PC-3 (cell line): ENCODE data around the gene CTBP2.

ENCODE experiments used
- CTCF ChIP-seq: fragments of 300-600 bp; sonication (generic); conservative IDR thresholded peaks from 2 replicates; pipeline ENCODE4 v1.5.1; 2017; ENCODE audit warnings: antibody characterized with exemption, low read depth, mild to moderate bottlenecking, low read length
- EZH2 ChIP-seq: fragments of 300-600 bp; sonication (generic); IDR thresholded peaks from one replicate; pipeline ENCODE4 v1.6.1; 2017; ENCODE audit warnings: antibody characterized with exemption, mild to moderate bottlenecking, low read length; ENCODE audit not compliant: unreplicated experiment

- no peak for TF ChIP-seq CTCF
- no peak for TF ChIP-seq EZH2
These were observed 157.0 kb downstream of the CTBP2 start for GRCh38 chr10:125003146-125003900.
